Lower leg skin (tissue), 3 donors: ENCODE data around the gene MAST4.

ENCODE experiments used
- POLR2A ChIP-seq, 2 donors: fragments of 450-650 bp; IDR thresholded peaks; one replicate each; pipeline ENCODE4 v1.6.1; 2016 to 2017; ENCODE audit warnings: antibody characterized with exemption in 2 of 2, mild to moderate bottlenecking in 1 of 2, moderate library complexity in 1 of 2
- TF ChIP-seq, protein P1 (sequence below), 3 donors: fragments of 450-650 bp; IDR thresholded peaks; one replicate each; pipeline ENCODE4 v1.5.1; 2016; ENCODE audit warnings: antibody characterized with exemption in 3 of 3, mild to moderate bottlenecking in 3 of 3, moderate library complexity in 2 of 3

DNA sequence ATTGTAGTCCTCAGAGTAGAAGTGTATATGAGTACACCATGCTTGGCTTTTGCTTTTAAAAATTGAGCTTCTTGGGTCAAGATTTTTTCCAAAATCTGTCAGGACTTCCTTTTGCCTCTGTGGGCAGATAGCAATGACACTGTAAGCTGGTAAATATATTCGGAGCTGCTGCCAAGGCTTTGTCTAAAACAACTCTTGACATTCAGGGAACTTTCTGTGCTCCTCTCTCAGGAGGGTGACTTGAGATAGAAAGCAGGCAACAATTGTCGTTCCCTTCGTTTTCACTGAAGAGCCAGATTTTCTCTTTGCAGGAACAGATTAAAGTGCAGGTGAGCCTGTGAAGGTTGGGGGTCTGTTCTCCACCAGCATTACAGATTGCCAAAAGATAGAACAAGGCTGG lies 230.5 kb downstream of the MAST4 start:
- TF ChIP-seq POLR2A (IDR thresholded peaks at IDR 0.05): no peak
- TF ChIP-seq, protein P1, sequence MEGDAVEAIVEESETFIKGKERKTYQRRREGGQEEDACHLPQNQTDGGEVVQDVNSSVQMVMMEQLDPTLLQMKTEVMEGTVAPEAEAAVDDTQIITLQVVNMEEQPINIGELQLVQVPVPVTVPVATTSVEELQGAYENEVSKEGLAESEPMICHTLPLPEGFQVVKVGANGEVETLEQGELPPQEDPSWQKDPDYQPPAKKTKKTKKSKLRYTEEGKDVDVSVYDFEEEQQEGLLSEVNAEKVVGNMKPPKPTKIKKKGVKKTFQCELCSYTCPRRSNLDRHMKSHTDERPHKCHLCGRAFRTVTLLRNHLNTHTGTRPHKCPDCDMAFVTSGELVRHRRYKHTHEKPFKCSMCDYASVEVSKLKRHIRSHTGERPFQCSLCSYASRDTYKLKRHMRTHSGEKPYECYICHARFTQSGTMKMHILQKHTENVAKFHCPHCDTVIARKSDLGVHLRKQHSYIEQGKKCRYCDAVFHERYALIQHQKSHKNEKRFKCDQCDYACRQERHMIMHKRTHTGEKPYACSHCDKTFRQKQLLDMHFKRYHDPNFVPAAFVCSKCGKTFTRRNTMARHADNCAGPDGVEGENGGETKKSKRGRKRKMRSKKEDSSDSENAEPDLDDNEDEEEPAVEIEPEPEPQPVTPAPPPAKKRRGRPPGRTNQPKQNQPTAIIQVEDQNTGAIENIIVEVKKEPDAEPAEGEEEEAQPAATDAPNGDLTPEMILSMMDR (IDR thresholded peaks at IDR 0.05): no peak
